Sigmoid colon (tissue), 7 donors: ENCODE measurements around the gene SRGAP1. TPM values are rescaled to one million over a fixed set of nuclear protein-coding genes. Genes with fewer than 3 reads are reported as not detected.

ENCODE experiments used
- DNase-seq: peaks from one replicate; pipeline ENCODE4 v3.0.0-alpha.2; 2019
- H3K27ac ChIP-seq, 4 donors: fragments of 200-600 bp; sonication (generic); one replicate each; pipeline ENCODE4 v1.5.1; 2016 to 2019; ENCODE audit warnings: mild to moderate bottlenecking in 1 of 4
- H3K27me3 ChIP-seq, 3 donors: fragments of 200-600 bp; sonication (generic); one replicate each; pipeline ENCODE4 v1.5.1; 2019; ENCODE audit warnings: mild to moderate bottlenecking in 1 of 3
- H3K36me3 ChIP-seq, 4 donors: fragments of 200-600 bp; sonication (generic); one replicate each; pipeline ENCODE4 v1.5.1; 2016 to 2019
- H3K4me1 ChIP-seq, 4 donors: fragments of 200-600 bp; sonication (generic); one replicate each; pipeline ENCODE4 v1.5.1; 2017 to 2019
- H3K4me3 ChIP-seq, 4 donors: fragments of 200-600 bp; sonication (generic); one replicate each; pipeline ENCODE4 v1.5.1; 2017 to 2019; ENCODE audit warnings: mild to moderate bottlenecking in 2 of 4, moderate library complexity in 1 of 4
- H3K9me3 ChIP-seq, 4 donors: fragments of 200-600 bp in 3 of 4; sonication (generic) in 3 of 4; one replicate each; pipeline versions ENCODE4 v1.5.1 to v1.6.1; 2013 to 2019
- EP300 ChIP-seq, 4 donors: sonication (generic); formaldehyde crosslinking; IDR thresholded peaks; one replicate each; pipeline ENCODE4 v1.6.1; 2017; ENCODE audit warnings: antibody characterized with exemption in 4 of 4
- POLR2A ChIP-seq, 2 donors: fragments of 450-650 bp; IDR thresholded peaks; one replicate each; pipeline ENCODE4 v1.6.1; 2016; ENCODE audit warnings: antibody characterized with exemption in 2 of 2, mild to moderate bottlenecking in 2 of 2, moderate library complexity in 2 of 2
- POLR2AphosphoS5 ChIP-seq, 4 donors: sonication (generic); formaldehyde crosslinking; IDR thresholded peaks; one replicate each; pipeline ENCODE4 v1.6.1; 2017; ENCODE audit warnings: antibody characterized with exemption in 4 of 4
- WGBS, 2 donors: extraction: QIAGEN DNeasy Blood & Tissue Kit; methylation state at CpG; one replicate each; pipeline ENCODE4 v1.1.7; 2013; 5-methylcytosine and 5-hydroxymethylcytosine counted together
- intact Hi-C: fragments of 100-400 bp; cut with DNase I; formaldehyde crosslinking; loops from one replicate; pipeline ENCODE4 v1.15.1; 2023
- polyA plus RNA-seq, 3 donors: library from polyadenylated mRNA; stranded (reverse); fragments of 200-250 nt; gene quantifications; one replicate each; pipeline ENCODE4 v1.2.3, GENCODE V29; 2013
- total RNA-seq, 4 donors: library from RNA; depleted of rRNA; stranded (reverse); fragments of >200 nt; gene quantifications; one replicate each; pipeline ENCODE4 v1.1.0, GENCODE V29; 2016
- TF ChIP-seq, protein P1 (sequence below), 4 experiments: fragments of 450-650 bp in 3 of 4; fragments of 200-600 bp in 1 of 4; IDR thresholded peaks; one replicate each; pipeline ENCODE4 v1.5.1; 2016 to 2019; ENCODE audit warnings: antibody characterized with exemption in 4 of 4, mild to moderate bottlenecking in 3 of 4, moderate library complexity in 2 of 4
- donor health status: healthy with polysubstance abuse.
- donor health status: Bipolar disorder and iron deficiency.
- donor health status: healthy.

The SRGAP1 gene
- total and polyA plus RNA-seq, 7 donors: 2.4 to 16.3 (median 5.4) TPM

DNA sequence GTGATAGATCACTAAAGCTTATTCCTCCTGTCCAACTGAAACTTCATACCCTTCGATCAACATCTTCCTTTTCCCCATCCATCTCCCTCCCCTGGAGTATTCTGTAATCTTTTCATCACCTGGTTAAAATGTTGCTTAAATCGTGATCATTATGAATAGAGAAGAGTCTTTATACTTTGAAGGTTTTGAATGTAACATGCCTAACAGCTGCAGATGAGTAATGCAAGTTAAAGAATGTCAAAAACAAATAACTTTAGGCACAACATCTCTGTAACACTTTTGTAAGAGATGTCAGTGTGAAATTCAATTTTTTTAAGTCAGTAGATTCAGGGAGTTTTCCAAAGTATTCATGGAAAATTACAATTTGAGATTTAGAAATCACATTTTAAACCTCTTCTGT is 39.8 kb upstream of the SRGAP1 start:
- intact Hi-C loops: loop anchor here (5.0 to 10.0 kb wide), 2 partner anchors 132 to 700 kb away; no protein-coding TSS in a partner anchor
- TF ChIP-seq, protein P1, sequence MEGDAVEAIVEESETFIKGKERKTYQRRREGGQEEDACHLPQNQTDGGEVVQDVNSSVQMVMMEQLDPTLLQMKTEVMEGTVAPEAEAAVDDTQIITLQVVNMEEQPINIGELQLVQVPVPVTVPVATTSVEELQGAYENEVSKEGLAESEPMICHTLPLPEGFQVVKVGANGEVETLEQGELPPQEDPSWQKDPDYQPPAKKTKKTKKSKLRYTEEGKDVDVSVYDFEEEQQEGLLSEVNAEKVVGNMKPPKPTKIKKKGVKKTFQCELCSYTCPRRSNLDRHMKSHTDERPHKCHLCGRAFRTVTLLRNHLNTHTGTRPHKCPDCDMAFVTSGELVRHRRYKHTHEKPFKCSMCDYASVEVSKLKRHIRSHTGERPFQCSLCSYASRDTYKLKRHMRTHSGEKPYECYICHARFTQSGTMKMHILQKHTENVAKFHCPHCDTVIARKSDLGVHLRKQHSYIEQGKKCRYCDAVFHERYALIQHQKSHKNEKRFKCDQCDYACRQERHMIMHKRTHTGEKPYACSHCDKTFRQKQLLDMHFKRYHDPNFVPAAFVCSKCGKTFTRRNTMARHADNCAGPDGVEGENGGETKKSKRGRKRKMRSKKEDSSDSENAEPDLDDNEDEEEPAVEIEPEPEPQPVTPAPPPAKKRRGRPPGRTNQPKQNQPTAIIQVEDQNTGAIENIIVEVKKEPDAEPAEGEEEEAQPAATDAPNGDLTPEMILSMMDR (IDR thresholded peaks at IDR 0.05): no peak
- TF ChIP-seq POLR2AphosphoS5 (IDR thresholded peaks at IDR 0.05) (no peak), POLR2A (IDR thresholded peaks at IDR 0.05) (no peak), EP300 (IDR thresholded peaks at IDR 0.05) (no peak)
- H3K27me3 ChIP-seq: no peaks in the 10 kb centered on the region
- no peak for DNase-seq
- H3K4me1 ChIP-seq: no peaks in the 10 kb centered on the region
- H3K9me3 ChIP-seq: no peaks in the 10 kb centered on the region
- H3K36me3 ChIP-seq: peaks cover 0 to 30% (median 0%) of the 10 kb centered on the region in 4 donors
- no peak overlapping the region for H3K27ac ChIP-seq
- H3K4me3 ChIP-seq: no peak overlapping the region
- 88 to 92% methylated on average over 2 of the region's 2 CpGs for WGBS, 2 donors

DNA sequence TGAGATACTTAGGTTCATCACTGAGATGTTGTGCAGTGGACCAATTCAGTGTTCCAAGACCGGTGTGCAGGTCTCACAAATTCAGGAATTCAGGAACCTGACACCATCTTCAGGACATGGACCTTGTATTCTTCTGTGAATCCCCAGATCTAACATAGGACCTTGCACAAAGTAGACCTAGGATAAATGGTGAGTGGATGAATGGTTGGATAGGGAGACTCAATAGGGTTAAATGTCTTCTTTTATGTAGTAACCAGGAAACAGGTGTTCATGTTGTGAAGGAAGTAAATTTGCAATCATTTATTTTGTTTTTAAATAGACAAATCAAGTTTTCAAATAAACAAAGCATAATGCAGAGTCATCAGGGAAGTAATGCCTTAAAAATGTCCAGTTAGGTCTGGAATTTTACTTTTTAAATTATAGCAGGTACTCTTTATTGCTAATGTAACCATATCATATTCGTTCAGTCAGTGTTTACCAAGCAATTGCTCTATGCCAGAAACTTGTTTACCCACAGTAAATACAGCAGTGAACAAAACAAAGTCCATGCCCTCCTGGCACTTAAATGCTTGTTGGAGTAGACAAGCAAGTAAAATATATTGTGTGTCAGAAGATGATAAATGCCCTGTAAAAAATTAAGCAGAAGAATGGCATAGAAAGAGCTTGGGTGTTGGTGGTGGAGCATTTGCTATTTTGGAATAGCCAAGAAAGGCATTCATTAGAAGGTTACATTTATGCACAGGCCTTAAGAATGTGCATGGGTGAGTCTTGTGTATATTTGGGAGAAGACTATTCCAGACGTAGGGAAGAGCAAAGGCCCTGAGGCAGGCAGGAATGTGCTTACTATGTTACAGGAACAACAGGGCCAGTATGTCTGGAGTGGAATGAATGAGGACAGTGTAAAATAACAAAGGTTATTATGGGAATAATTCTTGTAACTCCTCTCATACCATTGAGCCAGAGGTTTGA is 38.5 kb upstream of the SRGAP1 start:
- Histone ChIP-seq H3K4me3 (no peak overlapping the region), H3K27ac (no peak overlapping the region), H3K4me1 (no peaks in the 10 kb centered on the region), H3K9me3 (no peaks in the 10 kb centered on the region), H3K27me3 (no peaks in the 10 kb centered on the region), H3K36me3 (peaks cover 0 to 30% (median 0%) of the 10 kb centered on the region in 4 donors)
- intact Hi-C loops: loop anchor here (10.0 kb wide), 1 partner anchor 701 kb away; no protein-coding TSS in a partner anchor
- 36 to 75% methylated on average over 3 of the region's 3 CpGs for WGBS, 2 donors
- DNase-seq: no peak
- no peak for TF ChIP-seq EP300 (IDR thresholded peaks at IDR 0.05)

DNA sequence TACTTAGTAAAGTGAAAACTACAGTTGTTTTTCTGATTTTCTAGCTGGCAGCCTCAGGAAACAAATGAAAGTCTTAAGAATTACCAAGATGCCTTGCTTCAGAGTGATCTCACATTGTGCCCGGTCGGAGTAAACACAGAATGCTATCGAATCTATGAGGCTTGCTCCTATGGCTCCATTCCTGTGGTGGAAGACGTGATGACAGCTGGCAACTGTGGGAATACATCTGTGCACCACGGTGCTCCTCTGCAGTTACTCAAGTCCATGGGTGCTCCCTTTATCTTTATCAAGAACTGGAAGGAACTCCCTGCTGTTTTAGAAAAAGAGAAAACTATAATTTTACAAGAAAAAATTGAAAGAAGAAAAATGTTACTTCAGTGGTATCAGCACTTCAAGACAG is 35.9 kb upstream of the SRGAP1 start:
- intact Hi-C loops: loop anchor here (10.0 kb wide), 1 partner anchor 704 kb away; no protein-coding TSS in a partner anchor

DNA sequence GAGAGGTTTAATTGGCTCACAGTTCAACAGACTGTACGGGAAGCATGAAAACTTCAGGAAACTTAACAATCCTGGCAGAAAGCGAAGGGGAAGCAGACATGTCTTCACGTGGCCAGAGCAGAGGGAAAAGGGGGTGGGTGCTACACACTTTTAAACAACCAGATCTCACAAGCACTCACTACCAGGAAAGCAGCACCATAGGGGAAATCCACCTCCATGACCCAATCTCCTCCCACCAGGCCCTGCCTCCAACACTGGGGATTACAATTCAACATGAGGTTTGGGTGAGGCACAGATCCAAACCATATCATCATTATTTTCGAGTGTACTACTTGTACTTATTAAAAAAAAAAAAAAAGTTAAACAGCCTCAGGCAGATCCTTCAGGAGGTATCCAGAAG is 34.9 kb upstream of the SRGAP1 start:
- DNase-seq: no peak
- Histone ChIP-seq H3K4me3 (no peak overlapping the region), H3K27ac (no peak overlapping the region), H3K4me1 (no peaks in the 10 kb centered on the region), H3K36me3 (peaks cover 0 to 30% (median 0%) of the 10 kb centered on the region in 4 donors), H3K9me3 (no peaks in the 10 kb centered on the region), H3K27me3 (no peaks in the 10 kb centered on the region)
- intact Hi-C loops: loop anchor here (10.0 kb wide), 1 partner anchor 705 kb away; no protein-coding TSS in a partner anchor
- TF ChIP-seq POLR2AphosphoS5 (IDR thresholded peaks at IDR 0.05) (no peak), EP300 (IDR thresholded peaks at IDR 0.05) (no peak), POLR2A (IDR thresholded peaks at IDR 0.05) (no peak)
- TF ChIP-seq, protein P1 (IDR thresholded peaks at IDR 0.05): no peak
- WGBS, 2 donors: 80 to 83% methylated on average over 4 of the region's 4 CpGs

More for the DNA sequence above, 35.9 kb upstream of the SRGAP1 start:
- WGBS, 2 donors: 89 to 94% methylated on average over 5 of the region's 5 CpGs
- peaks cover 0 to 30% (median 0%) of the 10 kb centered on the region in 4 donors for H3K36me3 ChIP-seq
- H3K4me1 ChIP-seq: no peaks in the 10 kb centered on the region
- DNase-seq: no peak
- H3K9me3 ChIP-seq: no peaks in the 10 kb centered on the region
- H3K27ac ChIP-seq: no peak overlapping the region
- H3K4me3 ChIP-seq: no peak overlapping the region
- TF ChIP-seq POLR2AphosphoS5 (IDR thresholded peaks at IDR 0.05) (no peak), POLR2A (IDR thresholded peaks at IDR 0.05) (no peak), EP300 (IDR thresholded peaks at IDR 0.05) (no peak)
- TF ChIP-seq, protein P1 (IDR thresholded peaks at IDR 0.05): no peak
- H3K27me3 ChIP-seq: no peaks in the 10 kb centered on the region

DNA sequence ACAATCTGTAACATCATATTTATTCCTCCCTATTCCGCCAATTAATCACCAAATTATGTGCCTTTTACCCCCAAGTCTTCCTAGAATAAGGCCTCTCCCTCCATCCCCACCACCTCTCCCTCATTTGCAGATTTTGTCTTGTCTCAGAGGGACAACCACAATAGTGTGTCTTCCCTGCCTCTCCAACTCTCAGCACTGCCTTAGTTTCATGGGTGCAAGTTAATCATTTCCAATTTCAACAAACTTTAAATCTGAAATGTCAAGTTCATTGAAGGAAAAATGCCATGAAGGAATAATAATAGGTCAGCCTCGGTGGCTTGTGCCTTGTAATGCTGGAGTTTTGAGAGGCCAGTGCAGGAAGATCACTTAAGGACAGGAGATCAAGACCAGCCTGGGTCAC is 33.2 kb upstream of the SRGAP1 start:
- peaks cover 0 to 15% (median 0%) of the 10 kb centered on the region in 4 donors for H3K36me3 ChIP-seq
- DNase-seq: no peak
- no peak for TF ChIP-seq POLR2A (IDR thresholded peaks at IDR 0.05)
- TF ChIP-seq, protein P1 (IDR thresholded peaks at IDR 0.05): no peak
- no peak for TF ChIP-seq EP300 (IDR thresholded peaks at IDR 0.05)
- no peak for TF ChIP-seq POLR2AphosphoS5 (IDR thresholded peaks at IDR 0.05)
- H3K27me3 ChIP-seq: no peaks in the 10 kb centered on the region
- H3K4me1 ChIP-seq: no peaks in the 10 kb centered on the region
- intact Hi-C loops: no loop called here
- H3K4me3 ChIP-seq: no peak overlapping the region
- WGBS, 2 donors: 54 to 82% methylated on average over 2 of the region's 2 CpGs
- no peak overlapping the region for H3K27ac ChIP-seq
- no peaks in the 10 kb centered on the region for H3K9me3 ChIP-seq
